Panc1 (cell line): ENCODE data around the gene C1orf74.

Source experiments
- TF ChIP-seq, protein P1 (sequence below): fragments of 450-650 bp; IDR thresholded peaks from 2 replicates; pipeline ENCODE4 v1.5.1; 2017; ENCODE audit warnings: mild to moderate bottlenecking
- TF ChIP-seq, protein P2 (sequence below), 2 experiments: IDR thresholded peaks; 2 replicates each; pipeline ENCODE4 v1.6.1; 2011 to 2012; ENCODE audit warnings: low read depth in 2 of 2, control low read depth in 1 of 2, low read length in 1 of 2, mild to moderate bottlenecking in 1 of 2, moderate library complexity in 1 of 2; ENCODE audit not compliant: insufficient read depth in 1 of 2

- TF ChIP-seq, protein P1, sequence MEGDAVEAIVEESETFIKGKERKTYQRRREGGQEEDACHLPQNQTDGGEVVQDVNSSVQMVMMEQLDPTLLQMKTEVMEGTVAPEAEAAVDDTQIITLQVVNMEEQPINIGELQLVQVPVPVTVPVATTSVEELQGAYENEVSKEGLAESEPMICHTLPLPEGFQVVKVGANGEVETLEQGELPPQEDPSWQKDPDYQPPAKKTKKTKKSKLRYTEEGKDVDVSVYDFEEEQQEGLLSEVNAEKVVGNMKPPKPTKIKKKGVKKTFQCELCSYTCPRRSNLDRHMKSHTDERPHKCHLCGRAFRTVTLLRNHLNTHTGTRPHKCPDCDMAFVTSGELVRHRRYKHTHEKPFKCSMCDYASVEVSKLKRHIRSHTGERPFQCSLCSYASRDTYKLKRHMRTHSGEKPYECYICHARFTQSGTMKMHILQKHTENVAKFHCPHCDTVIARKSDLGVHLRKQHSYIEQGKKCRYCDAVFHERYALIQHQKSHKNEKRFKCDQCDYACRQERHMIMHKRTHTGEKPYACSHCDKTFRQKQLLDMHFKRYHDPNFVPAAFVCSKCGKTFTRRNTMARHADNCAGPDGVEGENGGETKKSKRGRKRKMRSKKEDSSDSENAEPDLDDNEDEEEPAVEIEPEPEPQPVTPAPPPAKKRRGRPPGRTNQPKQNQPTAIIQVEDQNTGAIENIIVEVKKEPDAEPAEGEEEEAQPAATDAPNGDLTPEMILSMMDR = no peak
- TF ChIP-seq, protein P2, sequence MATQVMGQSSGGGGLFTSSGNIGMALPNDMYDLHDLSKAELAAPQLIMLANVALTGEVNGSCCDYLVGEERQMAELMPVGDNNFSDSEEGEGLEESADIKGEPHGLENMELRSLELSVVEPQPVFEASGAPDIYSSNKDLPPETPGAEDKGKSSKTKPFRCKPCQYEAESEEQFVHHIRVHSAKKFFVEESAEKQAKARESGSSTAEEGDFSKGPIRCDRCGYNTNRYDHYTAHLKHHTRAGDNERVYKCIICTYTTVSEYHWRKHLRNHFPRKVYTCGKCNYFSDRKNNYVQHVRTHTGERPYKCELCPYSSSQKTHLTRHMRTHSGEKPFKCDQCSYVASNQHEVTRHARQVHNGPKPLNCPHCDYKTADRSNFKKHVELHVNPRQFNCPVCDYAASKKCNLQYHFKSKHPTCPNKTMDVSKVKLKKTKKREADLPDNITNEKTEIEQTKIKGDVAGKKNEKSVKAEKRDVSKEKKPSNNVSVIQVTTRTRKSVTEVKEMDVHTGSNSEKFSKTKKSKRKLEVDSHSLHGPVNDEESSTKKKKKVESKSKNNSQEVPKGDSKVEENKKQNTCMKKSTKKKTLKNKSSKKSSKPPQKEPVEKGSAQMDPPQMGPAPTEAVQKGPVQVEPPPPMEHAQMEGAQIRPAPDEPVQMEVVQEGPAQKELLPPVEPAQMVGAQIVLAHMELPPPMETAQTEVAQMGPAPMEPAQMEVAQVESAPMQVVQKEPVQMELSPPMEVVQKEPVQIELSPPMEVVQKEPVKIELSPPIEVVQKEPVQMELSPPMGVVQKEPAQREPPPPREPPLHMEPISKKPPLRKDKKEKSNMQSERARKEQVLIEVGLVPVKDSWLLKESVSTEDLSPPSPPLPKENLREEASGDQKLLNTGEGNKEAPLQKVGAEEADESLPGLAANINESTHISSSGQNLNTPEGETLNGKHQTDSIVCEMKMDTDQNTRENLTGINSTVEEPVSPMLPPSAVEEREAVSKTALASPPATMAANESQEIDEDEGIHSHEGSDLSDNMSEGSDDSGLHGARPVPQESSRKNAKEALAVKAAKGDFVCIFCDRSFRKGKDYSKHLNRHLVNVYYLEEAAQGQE (IDR thresholded peaks at IDR 0.05; ENCODE audit: insufficient read depth in 1 of 2, low read depth in 2 of 2, low read length in 1 of 2) = no peak
These were observed 35.7 kb downstream of the C1orf74 start for GRCh38 chr1:209748620-209749019.
